Esophagus squamous epithelium (tissue), 4 donors: ENCODE data around the gene ADH1A.

Experiments used
- POLR2A ChIP-seq, 4 donors: fragments of 450-650 bp; IDR thresholded peaks; one replicate each; pipeline ENCODE4 v1.6.1; 2017; ENCODE audit warnings: antibody characterized with exemption in 4 of 4, mild to moderate bottlenecking in 4 of 4, moderate library complexity in 3 of 4
- TF ChIP-seq, protein P1 (sequence below), 6 experiments: fragments of 450-650 bp in 4 of 6; fragments of 200-600 bp in 2 of 6; sonication (generic) in 2 of 6; IDR thresholded peaks; one replicate each; pipeline ENCODE4 v1.5.1; 2016 to 2019; ENCODE audit warnings: antibody characterized with exemption in 6 of 6, mild to moderate bottlenecking in 4 of 6, moderate library complexity in 4 of 6

DNA sequence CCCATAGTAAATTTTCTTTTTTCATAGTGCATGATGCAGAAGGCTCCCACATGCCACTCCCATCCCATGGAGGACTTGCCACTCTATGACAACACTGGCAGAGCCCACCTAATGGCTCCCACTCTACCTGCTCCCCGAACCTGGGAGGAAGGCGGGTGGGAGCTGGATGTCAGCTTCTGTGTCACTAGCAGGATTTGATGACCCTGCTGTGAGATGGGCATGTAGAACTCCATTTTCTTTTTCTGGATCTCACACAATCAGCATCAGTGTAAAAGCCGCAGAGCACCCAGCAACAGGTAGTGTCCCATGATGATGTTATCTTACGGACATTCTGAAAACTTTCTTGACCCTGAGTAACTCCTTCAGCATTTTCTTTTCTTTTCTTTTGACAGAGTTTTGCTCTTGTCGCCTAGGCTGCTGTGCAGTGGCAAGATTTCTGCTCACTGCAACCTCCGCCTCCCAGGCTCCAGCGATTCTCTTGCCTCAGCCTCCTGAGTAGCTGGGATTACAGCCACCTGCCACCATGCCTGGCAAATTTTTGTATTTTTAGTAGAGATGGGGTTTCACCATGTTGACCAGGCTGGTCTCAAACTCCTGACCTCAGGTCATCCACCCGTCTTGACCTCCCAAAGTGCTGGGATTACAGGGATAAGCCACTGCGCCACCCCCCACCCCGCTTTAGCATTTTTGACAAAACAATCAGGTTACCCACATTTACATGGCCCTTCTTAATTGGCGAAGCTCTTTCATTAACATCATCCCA is 15.0 kb upstream of the ADH1A start:
- TF ChIP-seq, protein P1, sequence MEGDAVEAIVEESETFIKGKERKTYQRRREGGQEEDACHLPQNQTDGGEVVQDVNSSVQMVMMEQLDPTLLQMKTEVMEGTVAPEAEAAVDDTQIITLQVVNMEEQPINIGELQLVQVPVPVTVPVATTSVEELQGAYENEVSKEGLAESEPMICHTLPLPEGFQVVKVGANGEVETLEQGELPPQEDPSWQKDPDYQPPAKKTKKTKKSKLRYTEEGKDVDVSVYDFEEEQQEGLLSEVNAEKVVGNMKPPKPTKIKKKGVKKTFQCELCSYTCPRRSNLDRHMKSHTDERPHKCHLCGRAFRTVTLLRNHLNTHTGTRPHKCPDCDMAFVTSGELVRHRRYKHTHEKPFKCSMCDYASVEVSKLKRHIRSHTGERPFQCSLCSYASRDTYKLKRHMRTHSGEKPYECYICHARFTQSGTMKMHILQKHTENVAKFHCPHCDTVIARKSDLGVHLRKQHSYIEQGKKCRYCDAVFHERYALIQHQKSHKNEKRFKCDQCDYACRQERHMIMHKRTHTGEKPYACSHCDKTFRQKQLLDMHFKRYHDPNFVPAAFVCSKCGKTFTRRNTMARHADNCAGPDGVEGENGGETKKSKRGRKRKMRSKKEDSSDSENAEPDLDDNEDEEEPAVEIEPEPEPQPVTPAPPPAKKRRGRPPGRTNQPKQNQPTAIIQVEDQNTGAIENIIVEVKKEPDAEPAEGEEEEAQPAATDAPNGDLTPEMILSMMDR (IDR thresholded peaks at IDR 0.05): no peak
- TF ChIP-seq POLR2A (IDR thresholded peaks at IDR 0.05): no peak
